AML-193 (cell line): ENCODE results near the gene CD3G.
"Not testable (repeated sequence)": the region's sequence is repeated elsewhere in the genome, so short reads cannot be mapped to it uniquely, and the experiment has no call there.

Experiments
- DNase-seq, 2 experiments: peaks; one replicate each; lab custom pipeline; 2025; lab: John Stamatoyannopoulos, UW

CD3G gene

GRCh38 chr11:118343981-118344515, at the start of gene CD3G:
Gene CD3G, plus strand, starts transcription at chr11:118344344. Its CDS starts 80 bp downstream, at chr11:118344424.
- no peak for DNase-seq

GRCh38 chr11:118295199-118295598, 48.9 kb upstream of the CD3G start:
- DNase-seq = no peak

- peak; percentile 36 to 53 for DNase-seq
Measured at GRCh38 chr11:118295815-118296454, 48.2 kb upstream of the CD3G start.

GRCh38 chr11:118301600-118302195, 42.4 kb upstream of the CD3G start:
- peak in 1 of 2 experiments; percentile 6 for DNase-seq

- DNase-seq = no peak
Measured at GRCh38 chr11:118304227-118304567, 39.9 kb upstream of the CD3G start.

GRCh38 chr11:118304568-118305248, 39.4 kb upstream of the CD3G start, which contains the start of gene CD3E:
Gene CD3E, plus strand, starts transcription at chr11:118304730. Its CDS starts 223 bp downstream, at chr11:118304953.
- DNase-seq = no peak

- no peak for DNase-seq
Measured at GRCh38 chr11:118305726-118306125, 38.4 kb upstream of the CD3G start.

- no peak for DNase-seq
Measured at GRCh38 chr11:118306556-118306955, 37.6 kb upstream of the CD3G start.

GRCh38 chr11:118308995-118309528, 35.1 kb upstream of the CD3G start:
- not testable (repeated sequence) for DNase-seq

GRCh38 chr11:118310271-118310670, 33.9 kb upstream of the CD3G start:
- DNase-seq = no peak

GRCh38 chr11:118310781-118311485, 33.2 kb upstream of the CD3G start:
- no peak for DNase-seq

GRCh38 chr11:118311518-118311917, 32.6 kb upstream of the CD3G start:
- no peak for DNase-seq

- no peak for DNase-seq
Measured at GRCh38 chr11:118312328-118312727, 31.8 kb upstream of the CD3G start.

- DNase-seq = no peak
Measured at GRCh38 chr11:118313242-118313641, 30.9 kb upstream of the CD3G start.

- no peak for DNase-seq
Measured at GRCh38 chr11:118314988-118315411, 29.1 kb upstream of the CD3G start.

- DNase-seq = no peak
Measured at GRCh38 chr11:118318124-118318523, 26.0 kb upstream of the CD3G start.

- DNase-seq = no peak
Measured at GRCh38 chr11:118318581-118319336, 25.4 kb upstream of the CD3G start.

- DNase-seq = peak; percentile 83 to 85
Measured at GRCh38 chr11:118319337-118319707, 24.8 kb upstream of the CD3G start.

GRCh38 chr11:118320515-118320914, 23.6 kb upstream of the CD3G start:
- no peak for DNase-seq

- DNase-seq = no peak
Measured at GRCh38 chr11:118321386-118322082, 22.6 kb upstream of the CD3G start.

GRCh38 chr11:118322721-118323120, 21.4 kb upstream of the CD3G start:
- no peak for DNase-seq
